Endothelial cell of umbilical vein (primary cell): Measurements from ENCODE around the gene BNIP2. TPM values are rescaled to one million over a fixed set of nuclear protein-coding genes. Genes with fewer than 3 reads are reported as not detected.
"Not testable (repeated sequence)": the region's sequence is repeated elsewhere in the genome, so short reads cannot be mapped to it uniquely, and the experiment has no call there.

ENCODE experiments used
- BruUV-seq: library from RNA; stranded (reverse); fragments of 400-500 nt; replicated peaks from 2 replicates; lab custom pipeline; 2021; lab: Mats Ljungman, UMichigan
- CTCF ChIA-PET: fragments of 300-600, 350-600 bp; sonication (Branson Sonifier 250); formaldehyde crosslinking; loops from one replicate; lab custom pipeline; 2021; ENCODE audit warnings: antibody characterized with exemption, inconsistent platforms; lab: Charles Lee
- POLR2A ChIA-PET: fragments of 300-600, 350-600 bp; sonication (Branson Sonifier 250); formaldehyde crosslinking; loops from one replicate; lab custom pipeline; 2021; ENCODE audit warnings: antibody characterized with exemption, inconsistent platforms; lab: Charles Lee
- DNase-seq: peaks from one replicate; pipeline ENCODE4 v3.0.0-alpha.2; 2011; ENCODE audit warnings: low read depth, low spot score
- FAIRE-seq: peaks from 2 replicates; lab custom pipeline; 2011; peaks lifted over from hg19 to GRCh38; lab: Jason Lieb, UNC
- H2AFZ ChIP-seq: 2 replicates; pipeline ENCODE4 v1.6.0; 2012; ENCODE audit warnings: low read depth, low read length, control low read depth, inconsistent platforms
- H3K27ac ChIP-seq: 2 replicates; pipeline ENCODE4 v1.5.1; 2011; ENCODE audit warnings: low read depth, mild to moderate bottlenecking, control low read depth, low read length, moderate library complexity; ENCODE audit not compliant: insufficient read depth
- H3K27me3 ChIP-seq, 2 experiments: 2 replicates each; pipeline versions ENCODE4 v1.6.0 to v1.6.1; 2011; ENCODE audit warnings: low read length in 2 of 2, mixed read lengths in 1 of 2; ENCODE audit not compliant: control insufficient read depth in 2 of 2, insufficient read depth in 2 of 2
- H3K36me3 ChIP-seq, 2 experiments: 2 replicates in 1 of 2; 3 replicates in 1 of 2; pipeline ENCODE4 v1.5.1; 2011; ENCODE audit warnings: low read length in 2 of 2, mild to moderate bottlenecking in 1 of 2, moderate library complexity in 1 of 2; ENCODE audit not compliant: control insufficient read depth in 2 of 2, insufficient read depth in 2 of 2; ENCODE audit errors: extremely low read depth in 1 of 2
- H3K4me1 ChIP-seq: 3 replicates; pipeline ENCODE4 v1.5.1; 2011; ENCODE audit warnings: mild to moderate bottlenecking, low read length; ENCODE audit not compliant: control insufficient read depth, insufficient read depth; ENCODE audit errors: extremely low read depth
- H3K4me2 ChIP-seq: 2 replicates; pipeline ENCODE4 v1.6.1; 2011; ENCODE audit warnings: low read length, control low read depth, mixed read lengths; ENCODE audit not compliant: insufficient read depth
- H3K4me3 ChIP-seq, 3 experiments: fragments of 200-600 bp in 1 of 3; sonication (generic), shearing (Covaris generic) in 1 of 3; replicated peaks in 1 of 3; 2 replicates each; pipeline ENCODE4 v1.5.1; 2011 to 2016; ENCODE audit warnings: control low read depth in 3 of 3, low read length in 3 of 3, mild to moderate bottlenecking in 2 of 3, inconsistent platforms in 1 of 3, low read depth in 1 of 3, moderate library complexity in 1 of 3; ENCODE audit not compliant: insufficient read depth in 1 of 3
- H3K79me2 ChIP-seq: 2 replicates; pipeline ENCODE4 v1.6.0; 2012; ENCODE audit warnings: low read length, inconsistent platforms; ENCODE audit not compliant: control insufficient read depth, insufficient read depth
- H3K9ac ChIP-seq: replicated peaks from 2 replicates; pipeline ENCODE3; 2011; ENCODE audit warnings: low read length, control low read depth; ENCODE audit not compliant: insufficient read depth; ENCODE audit errors: extremely low read depth
- H3K9me1 ChIP-seq: replicated peaks from 3 replicates; pipeline ENCODE4 v1.6.0; 2011; ENCODE audit warnings: mild to moderate bottlenecking, low read length; ENCODE audit not compliant: control insufficient read depth, insufficient read depth; ENCODE audit errors: extremely low read depth
- H3K9me3 ChIP-seq: replicated peaks from 2 replicates; pipeline ENCODE4 v1.5.1; 2012; ENCODE audit warnings: low read length, inconsistent platforms; ENCODE audit not compliant: control insufficient read depth, insufficient read depth
- H4K20me1 ChIP-seq: replicated peaks from 2 replicates; pipeline ENCODE3; 2011; ENCODE audit warnings: mild to moderate bottlenecking, low read length; ENCODE audit not compliant: control insufficient read depth, insufficient read depth; ENCODE audit errors: extremely low read depth
- CTCF ChIP-seq, 2 donors: IDR thresholded peaks; 1 replicate in 1 of 2; 2 replicates in 1 of 2; pipeline ENCODE4 v1.5.1; 2011; ENCODE audit warnings: low read length in 2 of 2, mild to moderate bottlenecking in 2 of 2, moderate library complexity in 2 of 2, control low read depth in 1 of 2, inconsistent platforms in 1 of 2, low read depth in 1 of 2; ENCODE audit not compliant: insufficient read depth in 1 of 2; ENCODE audit errors: extremely low read depth in 1 of 2
- GATA2 ChIP-seq: IDR thresholded peaks from 2 replicates; pipeline ENCODE4 v1.7.0; 2011; ENCODE audit warnings: low read depth, mild to moderate bottlenecking, moderate library complexity, mixed read lengths, low read length; ENCODE audit not compliant: insufficient read length, insufficient read depth
- JUN ChIP-seq: IDR thresholded peaks from 2 replicates; pipeline ENCODE4 v1.6.1; 2011; ENCODE audit warnings: borderline replicate concordance, low read depth; ENCODE audit not compliant: insufficient read length, insufficient read depth
- MYC ChIP-seq: IDR thresholded peaks from one replicate; pipeline ENCODE4 v1.6.1; 2011; ENCODE audit warnings: mild to moderate bottlenecking, low read depth, low read length
- dilution Hi-C: fragments of 300-500 bp; cut with MboI; formaldehyde crosslinking; loops from one replicate; pipeline ENCODE4 v1.15.0; 2019; ENCODE audit warnings: low sequenced_read_pairs; ENCODE audit not compliant: extremely low pct_ligation_motif_present
- intact Hi-C: fragments of 100-400 bp; cut with micrococcal nuclease; formaldehyde crosslinking; loops from one replicate; pipeline ENCODE4 v1.10.0; 2022
- polyA plus RNA-seq, 4 experiments: library from polyadenylated mRNA; depleted of rRNA in 3 of 4; stranded (reverse) in 3 of 4; unstranded in 1 of 4; fragments of >200 nt; gene quantifications; 2 replicates each; pipeline versions ENCODE4 v1.2.1 to v1.2.3, GENCODE V29; 2011 to 2012; ENCODE audit warnings: missing spikeins in 1 of 4
- total RNA-seq: library from RNA; stranded (reverse); gene quantifications from 2 replicates; pipeline ENCODE4 v1.2.3, GENCODE V29; 2021

Gene BNIP2
- total and polyA plus RNA-seq, 2 donors (not counting 3 experiments of a cell fraction or from before 2014, with no cell fraction given) = 39.1 to 90.1 TPM

- no peak for DNase-seq
- Histone ChIP-seq H3K4me2 (no peak overlapping the region), H3K4me3 (no peak overlapping the region), H3K36me3 (peaks cover 0 to 9% of the 10 kb centered on the region in 2 experiments), H4K20me1 (no peaks in the 10 kb centered on the region), H3K9me1 (no peaks in the 10 kb centered on the region), H3K27ac (no peak overlapping the region), H3K4me1 (no peaks in the 10 kb centered on the region), H3K9ac (no peak overlapping the region), H3K79me2 (no peaks in the 10 kb centered on the region), H2AFZ (no peak overlapping the region), H3K9me3 (no peaks in the 10 kb centered on the region), H3K27me3 (no peaks in the 10 kb centered on the region)
- dilution Hi-C loops = no loop called here
- ChIA-PET POLR2A (no interaction called here), CTCF (interaction anchor here (6.9 kb wide), 1 partner anchor 112 kb away, joined by 60 read pairs; no protein-coding TSS in a partner anchor)
- BruUV-seq = no TSS peak
- intact Hi-C loops = no loop called here
- no peak for FAIRE-seq
- TF ChIP-seq MYC = no peak
- TF ChIP-seq JUN = no peak
These were observed 44.4 kb downstream of the BNIP2 start for GRCh38 chr15:59644756-59645155.

GRCh38 chr15:59642351-59642750 is 46.8 kb downstream of the BNIP2 start:
- BruUV-seq = no TSS peak
- Histone ChIP-seq H3K4me1 (no peaks in the 10 kb centered on the region), H4K20me1 (no peaks in the 10 kb centered on the region), H3K36me3 (peaks cover 0 to 3% of the 10 kb centered on the region in 2 experiments), H3K9me1 (no peaks in the 10 kb centered on the region), H2AFZ (no peak overlapping the region), H3K9me3 (no peaks in the 10 kb centered on the region), H3K9ac (no peak overlapping the region), H3K4me3 (no peak overlapping the region), H3K79me2 (no peaks in the 10 kb centered on the region), H3K4me2 (no peak overlapping the region), H3K27ac (no peak overlapping the region), H3K27me3 (no peaks in the 10 kb centered on the region)
- TF ChIP-seq CTCF (IDR thresholded peaks at IDR 0.05; ENCODE audit: extremely low read depth in 1 of 2, insufficient read depth in 1 of 2, low read depth in 1 of 2, low read length in 2 of 2) (peak in 1 of 2 donors; percentile 8), GATA2 (no peak)
- no peak for DNase-seq
- ChIA-PET POLR2A (no interaction called here), CTCF (interaction anchor here (0.7 to 6.9 kb wide), 5 partner anchors 10 to 113 kb away, joined by 3 to 60 read pairs (median 3); no protein-coding TSS in a partner anchor)
- FAIRE-seq = no peak
- dilution Hi-C loops (no loop called here), intact Hi-C loops (loop anchor here (2.0 kb wide), 1 partner anchor 110 kb away; no protein-coding TSS in a partner anchor)

- H3K79me2 ChIP-seq, H3K4me2 ChIP-seq, DNase-seq, intact Hi-C loops, H3K4me1 ChIP-seq, H2AFZ ChIP-seq, BruUV-seq, POLR2A ChIA-PET, H3K9me1 ChIP-seq, H3K27me3 ChIP-seq, dilution Hi-C loops, H3K9me3 ChIP-seq, H3K27ac ChIP-seq, FAIRE-seq, H3K36me3 ChIP-seq, H3K9ac ChIP-seq, H4K20me1 ChIP-seq, H3K4me3 ChIP-seq: not testable (repeated sequence)
- CTCF ChIA-PET = interaction anchor here (1.5 kb wide), 1 partner anchor 104 kb away, joined by 19 read pairs; no protein-coding TSS in a partner anchor
These were observed 51.6 kb downstream of the BNIP2 start for GRCh38 chr15:59637507-59637906.
